Panc1 (cell line): ENCODE results near the gene CACNA1C. TPM values are rescaled to one million over a fixed set of nuclear protein-coding genes. Genes with fewer than 3 reads are reported as not detected.

Experiments used
- ATAC-seq: fragments of 200-7000 bp; cut with Tn5 transposase; 2 replicates; pipeline ENCODE4 v1.9.1; 2020; ENCODE audit warnings: mild to moderate bottlenecking, moderate library complexity
- BruUV-seq: library from RNA; stranded (reverse); fragments of 400-500 nt; replicated peaks from 2 replicates; lab custom pipeline; 2021; lab: Mats Ljungman, UMichigan
- CTCF ChIA-PET: fragments of 300-600 bp; sonication (Branson Sonifier 250); formaldehyde crosslinking; loops from one replicate; lab custom pipeline; 2022; ENCODE audit warnings: antibody characterized with exemption; lab: Charles Lee
- POLR2A ChIA-PET: fragments of 300-600 bp; sonication (Branson Sonifier 250); formaldehyde crosslinking; loops from one replicate; lab custom pipeline; 2022; ENCODE audit warnings: antibody characterized with exemption; lab: Charles Lee
- DNase-seq: peaks from one replicate; pipeline ENCODE4 v3.0.0-alpha.2; 2010; ENCODE audit warnings: low read depth, low spot score
- H3K27ac ChIP-seq: 2 replicates; pipeline ENCODE4 v1.5.1; 2011; ENCODE audit warnings: mild to moderate bottlenecking, low read length, inconsistent platforms
- H3K27me3 ChIP-seq: fragments of 200-500 bp; sonication (Bioruptor generic); 2 replicates; pipeline ENCODE4 v1.6.0; 2014; ENCODE audit warnings: low read length, inconsistent platforms; ENCODE audit not compliant: control insufficient read depth, insufficient read depth
- H3K36me3 ChIP-seq: fragments of 200-500 bp; sonication (Bioruptor generic); 2 replicates; pipeline ENCODE4 v1.5.1; 2014; ENCODE audit warnings: inconsistent platforms, mild to moderate bottlenecking, low read length, moderate library complexity; ENCODE audit not compliant: control insufficient read depth, insufficient read depth
- H3K4me1 ChIP-seq: 2 replicates; pipeline ENCODE4 v1.5.1; 2011; ENCODE audit warnings: inconsistent platforms, mild to moderate bottlenecking, low read length, moderate library complexity; ENCODE audit not compliant: control insufficient read depth, insufficient read depth
- H3K4me3 ChIP-seq, 2 experiments: 2 replicates each; pipeline ENCODE4 v1.5.1; 2011 to 2012; ENCODE audit warnings: low read depth in 2 of 2, low read length in 2 of 2, mild to moderate bottlenecking in 2 of 2, inconsistent platforms in 1 of 2, moderate library complexity in 1 of 2
- H3K9me3 ChIP-seq: fragments of 200-500 bp; sonication (Bioruptor generic); 2 replicates; pipeline ENCODE4 v1.5.1; 2014; ENCODE audit warnings: low read depth, mild to moderate bottlenecking, inconsistent platforms, low read length, moderate library complexity; ENCODE audit not compliant: control insufficient read depth, insufficient read depth
- CTCF ChIP-seq: fragments of 450-650 bp; IDR thresholded peaks from 2 replicates; pipeline ENCODE4 v1.5.1; 2017; ENCODE audit warnings: mild to moderate bottlenecking
- POLR2AphosphoS5 ChIP-seq: IDR thresholded peaks from 2 replicates; pipeline ENCODE4 v1.6.1; 2012; ENCODE audit warnings: mild to moderate bottlenecking, low read depth, low read length, moderate library complexity
- REST ChIP-seq, 2 experiments: IDR thresholded peaks; 2 replicates each; pipeline ENCODE4 v1.6.1; 2011 to 2012; ENCODE audit warnings: low read depth in 2 of 2, control low read depth in 1 of 2, low read length in 1 of 2, mild to moderate bottlenecking in 1 of 2, moderate library complexity in 1 of 2; ENCODE audit not compliant: insufficient read depth in 1 of 2
- SIN3A ChIP-seq: IDR thresholded peaks from 2 replicates; pipeline ENCODE4 v1.6.1; 2012; ENCODE audit warnings: low read depth, mild to moderate bottlenecking, low read length, moderate library complexity, borderline replicate concordance; ENCODE audit not compliant: insufficient read depth
- TCF7L2 ChIP-seq: IDR thresholded peaks from 2 replicates; pipeline ENCODE4 v1.6.1; 2011; ENCODE audit warnings: mild to moderate bottlenecking, low read depth, low read length, inconsistent platforms
- in situ Hi-C: cut with HindIII; loops from 2 replicates; pipeline ENCODE4 v1.10.0; 2016; ENCODE audit warnings: low sequenced_read_pairs, low pct_unique_long_range_greater_than_20kb
- intact Hi-C: fragments of 100-400 bp; cut with micrococcal nuclease; formaldehyde crosslinking; loops from one replicate; pipeline ENCODE4 v1.10.0; 2022; ENCODE audit not compliant: unreplicated experiment
- total RNA-seq: library from RNA; stranded (reverse); gene quantifications from one replicate; pipeline ENCODE4 v1.2.1, GENCODE V29; 2021; ENCODE audit not compliant: unreplicated experiment

Gene CACNA1C
- total RNA-seq, 1 experiment from 2014 or later = 0.03 TPM

DNA sequence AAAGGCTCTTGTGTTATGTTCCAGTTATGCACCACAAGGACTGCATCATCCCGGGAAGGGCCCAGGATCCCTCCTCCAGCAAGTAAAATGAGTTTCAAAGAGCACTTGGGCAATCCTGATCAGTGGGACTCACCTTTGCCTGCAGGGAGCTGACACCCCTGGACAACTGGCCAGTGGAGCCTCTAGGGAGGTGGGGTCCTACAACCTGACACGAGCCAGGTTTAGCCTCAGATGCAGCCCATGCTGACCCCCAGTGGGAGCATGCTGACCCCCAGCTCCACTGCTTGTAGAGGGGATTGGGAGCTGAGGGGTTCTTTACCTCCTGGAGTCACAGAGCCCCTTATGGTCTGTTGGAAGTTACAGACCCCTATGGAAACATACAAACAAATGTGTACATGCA is 365.8 kb downstream of the CACNA1C start:
- H3K4me3 ChIP-seq = no peak overlapping the region
- ChIA-PET POLR2A (no interaction called here), CTCF (no interaction called here)
- in situ Hi-C loops = no loop called here
- H3K27me3 ChIP-seq = no peaks in the 10 kb centered on the region; the same call in 1 of the 2 replicates
- intact Hi-C loops = no loop called here
- DNase-seq = no peak
- BruUV-seq = no TSS peak
- no peak for ATAC-seq
- no peaks in the 10 kb centered on the region for H3K4me1 ChIP-seq
- no peaks in the 10 kb centered on the region for H3K36me3 ChIP-seq
- TF ChIP-seq TCF7L2 = no peak
- no peak for TF ChIP-seq POLR2AphosphoS5
- no peak for TF ChIP-seq REST (IDR thresholded peaks at IDR 0.05; ENCODE audit: insufficient read depth in 1 of 2, low read depth in 2 of 2, low read length in 1 of 2)
- TF ChIP-seq CTCF = no peak
- no peak for TF ChIP-seq SIN3A
- H3K9me3 ChIP-seq = no peaks in the 10 kb centered on the region
- H3K27ac ChIP-seq = no peak overlapping the region

DNA sequence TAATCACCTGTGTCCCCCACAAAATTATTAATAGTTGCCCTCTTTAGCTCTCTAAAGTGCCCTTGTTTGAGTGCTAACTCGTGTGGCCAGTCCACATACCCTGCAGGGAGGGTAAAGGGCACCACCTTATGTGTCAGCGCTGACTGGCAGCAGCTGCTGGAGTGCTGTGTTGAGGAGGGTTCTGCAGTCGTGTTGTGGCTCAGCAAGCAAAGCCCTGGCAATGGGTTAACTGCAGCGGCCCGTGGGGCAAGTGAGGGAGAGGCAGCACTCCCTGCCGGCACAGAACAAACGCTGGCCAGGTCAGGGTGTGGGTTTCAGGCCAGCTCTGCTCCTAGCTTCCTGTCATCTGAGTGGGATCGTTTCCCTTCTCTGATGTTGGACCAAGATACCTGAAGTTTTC is 369.8 kb downstream of the CACNA1C start:
- intact Hi-C loops (no loop called here), in situ Hi-C loops (no loop called here)
- no peak for ATAC-seq
- Histone ChIP-seq H3K9me3 (no peaks in the 10 kb centered on the region), H3K36me3 (no peaks in the 10 kb centered on the region), H3K27me3 (no peaks in the 10 kb centered on the region), H3K4me1 (no peaks in the 10 kb centered on the region), H3K4me3 (no peak overlapping the region), H3K27ac (no peak overlapping the region)
- ChIA-PET CTCF (no interaction called here), POLR2A (no interaction called here)
- no TSS peak for BruUV-seq
- no peak for DNase-seq
- TF ChIP-seq SIN3A (no peak), TCF7L2 (no peak), CTCF (no peak), REST (IDR thresholded peaks at IDR 0.05; ENCODE audit: insufficient read depth in 1 of 2, low read depth in 2 of 2, low read length in 1 of 2) (no peak), POLR2AphosphoS5 (no peak)
